Fibroblast of villous mesenchyme (primary cell): Measurements from ENCODE around the gene RTF2. TPM values are rescaled to one million over a fixed set of nuclear protein-coding genes. Genes with fewer than 3 reads are reported as not detected.

Experiments
- DNase-seq: peaks from one replicate; pipeline ENCODE4 v3.0.0-alpha.2; 2010; ENCODE audit warnings: low read depth
- H3K4me3 ChIP-seq: 2 replicates; pipeline ENCODE4 v1.5.1; 2011; ENCODE audit warnings: low read depth, mild to moderate bottlenecking, low read length
- CTCF ChIP-seq: IDR thresholded peaks from 2 replicates; pipeline ENCODE4 v1.5.1; 2012; ENCODE audit warnings: low read depth, mild to moderate bottlenecking, low read length; ENCODE audit not compliant: insufficient read depth
- total RNA-seq: library from RNA; depleted of rRNA; stranded (reverse); fragments of >200 nt; gene quantifications from 2 replicates; pipeline ENCODE4 v1.2.3, GENCODE V29; 2012

Gene RTF2
- total RNA-seq, 1 donor, result 80.3 TPM

GRCh38 chr20:56506103-56506502 is 37.7 kb downstream of the RTF2 start:
- H3K4me3 ChIP-seq, result no peak overlapping the region
- no peak for DNase-seq
- no peak for TF ChIP-seq CTCF

GRCh38 chr20:56511926-56512325 is 43.5 kb downstream of the RTF2 start:
- DNase-seq, result no peak
- H3K4me3 ChIP-seq, result no peak overlapping the region
- no peak for TF ChIP-seq CTCF

GRCh38 chr20:56513161-56514150 is 45.0 kb downstream of the RTF2 start:
- no peak for DNase-seq
- H3K4me3 ChIP-seq, result no peak overlapping the region
- TF ChIP-seq CTCF, result no peak

GRCh38 chr20:56516631-56517030 is 48.2 kb downstream of the RTF2 start:
- no peak for DNase-seq
- H3K4me3 ChIP-seq, result no peak overlapping the region
- TF ChIP-seq CTCF, result no peak

GRCh38 chr20:56517211-56517610 is 48.8 kb downstream of the RTF2 start:
- no peak for DNase-seq
- no peak overlapping the region for H3K4me3 ChIP-seq
- no peak for TF ChIP-seq CTCF

- no peak overlapping the region for H3K4me3 ChIP-seq
- TF ChIP-seq CTCF, result no peak
- DNase-seq, result no peak
Observed at GRCh38 chr20:56517641-56518040, 49.2 kb downstream of the RTF2 start.

GRCh38 chr20:56518126-56518525 is 49.7 kb downstream of the RTF2 start:
- no peak for TF ChIP-seq CTCF
- no peak overlapping the region for H3K4me3 ChIP-seq
- no peak for DNase-seq
